ENCODE measurements around the gene NDUFA5.

Gene NDUFA5

GRCh38 chr7:123498601-123499000 lies 59.0 kb downstream of the NDUFA5 start:
- no peak overlapping the region for H3K27ac ChIP-seq

DNA sequence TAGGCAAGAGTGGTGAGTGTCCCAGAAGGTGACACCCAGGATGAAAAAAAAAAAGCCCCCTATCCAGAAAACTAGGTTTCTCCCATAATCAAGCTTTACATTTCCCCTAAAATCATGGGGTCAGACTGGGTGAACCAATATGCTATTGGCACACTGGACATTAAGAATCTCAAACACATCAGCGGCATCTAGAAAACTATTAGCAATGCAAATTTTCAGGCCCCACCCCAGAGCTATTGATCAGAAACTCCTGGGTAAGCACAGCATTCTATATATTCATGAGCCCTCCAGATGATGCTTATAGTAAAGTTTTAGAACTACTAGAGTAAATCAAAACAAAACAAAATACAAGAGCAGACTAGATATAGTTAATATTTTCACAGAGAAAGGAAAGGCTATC lies 59.6 kb downstream of the NDUFA5 start:
- no peak for TF ChIP-seq ZFX (IDR thresholded peaks at IDR 0.05)
- TF ChIP-seq, protein P1, sequence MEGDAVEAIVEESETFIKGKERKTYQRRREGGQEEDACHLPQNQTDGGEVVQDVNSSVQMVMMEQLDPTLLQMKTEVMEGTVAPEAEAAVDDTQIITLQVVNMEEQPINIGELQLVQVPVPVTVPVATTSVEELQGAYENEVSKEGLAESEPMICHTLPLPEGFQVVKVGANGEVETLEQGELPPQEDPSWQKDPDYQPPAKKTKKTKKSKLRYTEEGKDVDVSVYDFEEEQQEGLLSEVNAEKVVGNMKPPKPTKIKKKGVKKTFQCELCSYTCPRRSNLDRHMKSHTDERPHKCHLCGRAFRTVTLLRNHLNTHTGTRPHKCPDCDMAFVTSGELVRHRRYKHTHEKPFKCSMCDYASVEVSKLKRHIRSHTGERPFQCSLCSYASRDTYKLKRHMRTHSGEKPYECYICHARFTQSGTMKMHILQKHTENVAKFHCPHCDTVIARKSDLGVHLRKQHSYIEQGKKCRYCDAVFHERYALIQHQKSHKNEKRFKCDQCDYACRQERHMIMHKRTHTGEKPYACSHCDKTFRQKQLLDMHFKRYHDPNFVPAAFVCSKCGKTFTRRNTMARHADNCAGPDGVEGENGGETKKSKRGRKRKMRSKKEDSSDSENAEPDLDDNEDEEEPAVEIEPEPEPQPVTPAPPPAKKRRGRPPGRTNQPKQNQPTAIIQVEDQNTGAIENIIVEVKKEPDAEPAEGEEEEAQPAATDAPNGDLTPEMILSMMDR (conservative IDR thresholded peaks at IDR 0.05) = no peak
- H3K27ac ChIP-seq = no peak overlapping the region

More at GRCh38 chr7:123498601-123499000, 59.0 kb downstream of the NDUFA5 start:
- TF ChIP-seq, protein P1 (conservative IDR thresholded peaks at IDR 0.05) = no peak
- no peak for TF ChIP-seq ZFX (IDR thresholded peaks at IDR 0.05)

- no peak overlapping the region for H3K27ac ChIP-seq
- TF ChIP-seq ZFX (IDR thresholded peaks at IDR 0.05) = no peak
- TF ChIP-seq, protein P1 (conservative IDR thresholded peaks at IDR 0.05) = peak; percentile 94
Measured at GRCh38 chr7:123494193-123494796, 63.3 kb downstream of the NDUFA5 start.

DNA sequence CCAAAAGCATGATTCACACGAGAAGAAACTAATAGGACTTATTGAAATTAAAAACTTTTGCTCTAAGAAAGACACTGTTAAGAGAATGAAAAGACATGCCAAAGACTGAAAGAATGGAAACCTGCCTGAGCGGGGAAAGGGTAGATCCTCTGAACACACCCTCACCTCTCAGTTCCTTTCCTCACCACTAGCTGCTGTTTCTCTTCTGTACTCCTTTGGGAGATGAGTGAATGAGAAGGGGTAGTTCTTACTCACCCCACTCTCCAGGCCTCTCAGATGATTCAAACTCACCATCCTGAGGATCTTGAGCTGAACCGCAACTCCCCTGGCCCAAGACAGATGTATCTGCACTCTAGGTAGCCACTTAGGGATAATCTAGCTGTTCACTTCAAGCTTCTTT lies 65.1 kb downstream of the NDUFA5 start:
- H3K27ac ChIP-seq = no peak overlapping the region
- TF ChIP-seq ZFX (IDR thresholded peaks at IDR 0.05) = no peak
- TF ChIP-seq, protein P1 (conservative IDR thresholded peaks at IDR 0.05) = no peak; the same call in 1 of the 2 replicates
